Osteoblast (primary cell): ENCODE data around the gene SUN1. TPM values are rescaled to one million over a fixed set of nuclear protein-coding genes. Genes with fewer than 3 reads are reported as not detected.
"Not testable (repeated sequence)": the region's sequence is repeated elsewhere in the genome, so short reads cannot be mapped to it uniquely, and the experiment has no call there.

Experiments
- DNase-seq: peaks from one replicate; pipeline ENCODE4 v3.0.0; 2011; ENCODE audit warnings: low spot score, mixed read lengths; ENCODE audit not compliant: insufficient read length; ENCODE audit errors: missing footprints
- H2AFZ ChIP-seq: 2 replicates; pipeline ENCODE4 v1.6.0; 2011; ENCODE audit warnings: mild to moderate bottlenecking, low read length
- H3K27ac ChIP-seq: 2 replicates; pipeline ENCODE4 v1.5.1; 2011; ENCODE audit warnings: mild to moderate bottlenecking, low read depth, low read length, moderate library complexity
- H3K27me3 ChIP-seq: 2 replicates; pipeline ENCODE4 v1.6.0; 2012; ENCODE audit warnings: mild to moderate bottlenecking, control low read depth, inconsistent platforms, low read length, moderate library complexity; ENCODE audit not compliant: insufficient read depth
- H3K36me3 ChIP-seq: 2 replicates; pipeline ENCODE4 v1.5.1; 2011; ENCODE audit warnings: mild to moderate bottlenecking, low read length, control low read depth, moderate library complexity; ENCODE audit not compliant: insufficient read depth
- H3K4me1 ChIP-seq: 2 replicates; pipeline ENCODE4 v1.5.1; 2011; ENCODE audit warnings: mild to moderate bottlenecking, low read length, control low read depth, moderate library complexity; ENCODE audit not compliant: insufficient read depth
- H3K4me2 ChIP-seq: 2 replicates; pipeline ENCODE4 v1.6.0; 2011; ENCODE audit warnings: mild to moderate bottlenecking, low read length; ENCODE audit not compliant: insufficient read depth
- H3K4me3 ChIP-seq: fragments of 200-600 bp; sonication (generic); 3 replicates; pipeline ENCODE4 v1.5.1; 2012; ENCODE audit warnings: mild to moderate bottlenecking, low read length, inconsistent platforms; ENCODE audit not compliant: insufficient read depth
- H3K79me2 ChIP-seq: 2 replicates; pipeline ENCODE4 v1.6.0; 2012; ENCODE audit warnings: mild to moderate bottlenecking, low read length, control low read depth, inconsistent platforms; ENCODE audit not compliant: insufficient read depth
- H3K9me3 ChIP-seq: 2 replicates; pipeline ENCODE4 v1.5.1; 2011; ENCODE audit warnings: low read depth, low read length, control low read depth
- H4K20me1 ChIP-seq: 2 replicates; pipeline ENCODE4 v1.6.0; 2012; ENCODE audit warnings: mild to moderate bottlenecking, low read length, control low read depth; ENCODE audit not compliant: insufficient read depth
- CTCF ChIP-seq: IDR thresholded peaks from 2 replicates; pipeline ENCODE4 v1.5.1; 2011; ENCODE audit warnings: mild to moderate bottlenecking, low read depth, low read length, moderate library complexity; ENCODE audit errors: extremely low read depth
- total RNA-seq: library from RNA; depleted of rRNA; stranded (reverse); fragments of >200 nt; gene quantifications from 2 replicates; pipeline ENCODE4 v1.2.3, GENCODE V29; 2012

The SUN1 gene
- total RNA-seq, 1 donor: 126 TPM

- Histone ChIP-seq H3K36me3 (peaks cover 42% of the 10 kb centered on the region), H3K27ac (no peak overlapping the region), H3K4me3 (no peak overlapping the region)
Observed at GRCh38 chr7:844514-844913, 12.2 kb downstream of the SUN1 start.

GRCh38 chr7:845091-845490 lies 12.8 kb downstream of the SUN1 start:
- TF ChIP-seq CTCF: no peak
- peaks cover 40% of the 10 kb centered on the region for H3K79me2 ChIP-seq
- peaks cover 41% of the 10 kb centered on the region for H3K36me3 ChIP-seq
- DNase-seq: peak; percentile 47
- H2AFZ ChIP-seq: no peak overlapping the region
- no peaks in the 10 kb centered on the region for H3K4me1 ChIP-seq
- no peak overlapping the region for H3K4me3 ChIP-seq
- H3K4me2 ChIP-seq: no peak overlapping the region
- H4K20me1 ChIP-seq: peaks cover 7% of the 10 kb centered on the region
- H3K9me3 ChIP-seq: no peaks in the 10 kb centered on the region
- no peak overlapping the region for H3K27ac ChIP-seq
- no peaks in the 10 kb centered on the region for H3K27me3 ChIP-seq

More at GRCh38 chr7:844514-844913, 12.2 kb downstream of the SUN1 start:
- Histone ChIP-seq H4K20me1 (peaks cover 7% of the 10 kb centered on the region), H2AFZ (no peak overlapping the region), H3K9me3 (no peaks in the 10 kb centered on the region), H3K27me3 (no peaks in the 10 kb centered on the region), H3K79me2 (peaks cover 38% of the 10 kb centered on the region), H3K4me1 (no peaks in the 10 kb centered on the region), H3K4me2 (no peak overlapping the region)
- no peak for DNase-seq
- no peak for TF ChIP-seq CTCF

- no peaks in the 10 kb centered on the region for H3K9me3 ChIP-seq
- peak; percentile 49 for DNase-seq
- H3K27me3 ChIP-seq: no peaks in the 10 kb centered on the region
- H3K79me2 ChIP-seq: peaks cover 36% of the 10 kb centered on the region
- H3K27ac ChIP-seq: no peak overlapping the region
- TF ChIP-seq CTCF: no peak
- H3K4me3 ChIP-seq: no peak overlapping the region
- H3K4me1 ChIP-seq: no peaks in the 10 kb centered on the region
- peaks cover 38% of the 10 kb centered on the region for H3K36me3 ChIP-seq
- peaks cover 7% of the 10 kb centered on the region for H4K20me1 ChIP-seq
- H3K4me2 ChIP-seq: no peak overlapping the region
- no peak overlapping the region for H2AFZ ChIP-seq
Observed at GRCh38 chr7:845731-846130, 13.5 kb downstream of the SUN1 start.

- Histone ChIP-seq H3K36me3 (peaks cover 37% of the 10 kb centered on the region), H3K79me2 (peaks cover 32% of the 10 kb centered on the region)
- not testable (repeated sequence) for H2AFZ ChIP-seq, H3K27ac ChIP-seq, H4K20me1 ChIP-seq, H3K27me3 ChIP-seq, H3K4me1 ChIP-seq, H3K4me3 ChIP-seq, H3K9me3 ChIP-seq, H3K4me2 ChIP-seq
- DNase-seq: peak; percentile 63
Observed at GRCh38 chr7:846958-847650, 14.8 kb downstream of the SUN1 start.

GRCh38 chr7:847728-848127 lies 15.5 kb downstream of the SUN1 start:
- not testable (repeated sequence) for H2AFZ ChIP-seq, H3K27me3 ChIP-seq, H3K9me3 ChIP-seq, H3K4me1 ChIP-seq, H3K4me3 ChIP-seq, H4K20me1 ChIP-seq, H3K4me2 ChIP-seq, H3K27ac ChIP-seq, DNase-seq
- Histone ChIP-seq H3K79me2 (peaks cover 26% of the 10 kb centered on the region), H3K36me3 (peaks cover 37% of the 10 kb centered on the region)
